A549 (cell line): Measurements from ENCODE around the gene EIF2B2. TPM values are rescaled to one million over a fixed set of nuclear protein-coding genes. Genes with fewer than 3 reads are reported as not detected.

ENCODE experiments used
- ATAC-seq, 2 experiments: fragments of 200-7000 bp in 1 of 2; fragments of >200 bp in 1 of 2; cut with Nextera tagmentation in 1 of 2; cut with Tn5 transposase in 1 of 2; 3 replicates each; pipeline versions ENCODE4 v1.8.0 to v1.9.1; 2018 to 2020; ENCODE audit warnings: mild to moderate bottlenecking in 1 of 2, moderate library complexity in 1 of 2
- CTCF ChIA-PET: fragments of 300-600 bp; sonication (Branson Sonifier 250); formaldehyde crosslinking; extraction: SDS; loops from one replicate; lab custom pipeline; 2021; ENCODE audit warnings: antibody characterized with exemption, inconsistent platforms; lab: Yijun Ruan, JAX
- POLR2A ChIA-PET: fragments of 350-600 bp; formaldehyde crosslinking; extraction: SDS; loops from one replicate; lab custom pipeline; 2021; ENCODE audit warnings: antibody characterized with exemption, inconsistent platforms; lab: Yijun Ruan, JAX
- DNase-seq, 2 experiments: peaks; one replicate each; pipeline versions ENCODE4 v3.0.0 to v3.0.0-alpha.2; 2011 to 2016; ENCODE audit warnings: low read depth in 1 of 2, low spot score in 1 of 2
- FAIRE-seq: peaks from 2 replicates; lab custom pipeline; 2011; peaks lifted over from hg19 to GRCh38; lab: Jason Lieb, UNC
- H3K27ac ChIP-seq, 2 experiments: fragments of >200 bp; sonication (Bioruptor Twin); formaldehyde crosslinking; 3 replicates each; pipeline ENCODE4 v1.5.1; 2016 to 2017
- H3K4me1 ChIP-seq: fragments of >200 bp; sonication (Bioruptor Twin); formaldehyde crosslinking; 3 replicates; pipeline ENCODE4 v1.6.1; 2016
- H3K4me2 ChIP-seq: fragments of >200 bp; sonication (Bioruptor Twin); formaldehyde crosslinking; 3 replicates; pipeline ENCODE4 v1.6.1; 2016
- H3K4me3 ChIP-seq: fragments of >200 bp; sonication (Bioruptor Twin); formaldehyde crosslinking; 3 replicates; pipeline ENCODE4 v1.5.1; 2016
- H3K9me3 ChIP-seq: fragments of >200 bp; sonication (Bioruptor Twin); formaldehyde crosslinking; 3 replicates; pipeline ENCODE4 v1.6.1; 2016
- BCL3 ChIP-seq: fragments of >200 bp; sonication (Bioruptor Twin); formaldehyde crosslinking; IDR thresholded peaks from 3 replicates; pipeline ENCODE4 v1.6.1; 2016
- CTCF ChIP-seq: fragments of >200 bp; sonication (Bioruptor Twin); formaldehyde crosslinking; IDR thresholded peaks from 3 replicates; pipeline ENCODE4 v1.5.1; 2016
- EHMT2 ChIP-seq: fragments of 200-600 bp; sonication (generic); IDR thresholded peaks from 2 replicates; pipeline ENCODE4 v1.6.1; 2016; ENCODE audit warnings: antibody characterized with exemption, low read depth, mild to moderate bottlenecking, moderate library complexity
- EP300 ChIP-seq, 2 experiments: fragments of >200 bp; sonication (Bioruptor Twin); formaldehyde crosslinking; IDR thresholded peaks; 2 replicates in 1 of 2; 3 replicates in 1 of 2; pipeline ENCODE4 v1.6.1; 2016 to 2017
- FOXS1 ChIP-seq: fragments of 250-450 bp; sonication (Bioruptor Pico); IDR thresholded peaks from 2 replicates; pipeline ENCODE4 v1.5.0; 2020; ENCODE audit warnings: mild to moderate bottlenecking, moderate library complexity
- HOXB5 ChIP-seq: fragments of 250-450 bp; sonication (Bioruptor Pico); IDR thresholded peaks from 2 replicates; pipeline ENCODE4 v1.5.0; 2020; ENCODE audit warnings: mild to moderate bottlenecking, moderate library complexity
- JUN ChIP-seq, 2 experiments: fragments of >200 bp; sonication (Bioruptor Twin); formaldehyde crosslinking; IDR thresholded peaks; 2 replicates in 1 of 2; 3 replicates in 1 of 2; pipeline ENCODE4 v1.6.1; 2016 to 2017
- NPAS2 ChIP-seq: fragments of 250-450 bp; sonication (Bioruptor Pico); IDR thresholded peaks from 2 replicates; pipeline ENCODE4 v1.8.0; 2022; ENCODE audit warnings: mild to moderate bottlenecking, moderate library complexity, borderline replicate concordance
- PHF8 ChIP-seq: fragments of 200-600 bp; sonication (generic); IDR thresholded peaks from 2 replicates; pipeline ENCODE4 v1.6.1; 2016; ENCODE audit warnings: low read depth, mild to moderate bottlenecking, antibody characterized with exemption, moderate library complexity, borderline replicate concordance
- POLR2AphosphoS2 ChIP-seq: conservative IDR thresholded peaks from 2 replicates; pipeline ENCODE4 v1.6.1; 2012; ENCODE audit warnings: low read length, improper control_type of control experiment, inconsistent platforms
- RFX5 ChIP-seq: fragments of 450-650 bp; IDR thresholded peaks from 2 replicates; pipeline ENCODE4 v1.7.1; 2014; ENCODE audit warnings: antibody characterized with exemption, mild to moderate bottlenecking, moderate library complexity
- SMC3 ChIP-seq: fragments of >200 bp; sonication (Bioruptor Twin); formaldehyde crosslinking; IDR thresholded peaks from 3 replicates; pipeline ENCODE4 v1.6.1; 2018; ENCODE audit warnings: inconsistent platforms
- TP53 ChIP-seq: fragments of 250-450 bp; sonication (Bioruptor Pico); IDR thresholded peaks from 2 replicates; pipeline ENCODE4 v1.5.0; 2021; ENCODE audit warnings: mild to moderate bottlenecking, moderate library complexity
- USF2 ChIP-seq: fragments of 450-650 bp; IDR thresholded peaks from 2 replicates; pipeline ENCODE4 v1.6.1; 2014; ENCODE audit warnings: antibody characterized with exemption
- WGBS: methylation state at CpG from one replicate; pipeline ENCODE4 v1.1.6; 2017; ENCODE audit errors: missing lambda C conversion rate; 5-methylcytosine and 5-hydroxymethylcytosine counted together
- polyA plus RNA-seq, 4 experiments: library from polyadenylated mRNA; depleted of rRNA in 3 of 4; stranded (reverse); fragments of >200 nt; fragmentation: RNase III in 1 of 4; extraction: RNeasy Plus Mini Kit Qiagen cat#74134 plus additional on column Dnase treatment in 1 of 4; gene quantifications; 2 replicates in 3 of 4; 3 replicates in 1 of 4; pipeline ENCODE4 v1.2.3, GENCODE V29; 2011 to 2017

EIF2B2 gene
- polyA plus RNA-seq, 2 of the 4 experiments (the other 2 are of a cell fraction): 88.4 to 116 TPM

GRCh38 chr14:75010472-75011093 lies 7.9 kb downstream of the EIF2B2 start:
- no peak for FAIRE-seq
- 93% methylated on average over 4 of the region's 4 CpGs for WGBS
- Histone ChIP-seq H3K4me1 (peaks cover 12% of the 10 kb centered on the region; the same call in 2 of the 3 replicates), H3K9me3 (no peaks in the 10 kb centered on the region), H3K4me3 (no peak overlapping the region), H3K4me2 (no peak overlapping the region), H3K27ac (no peak overlapping the region)
- POLR2A ChIA-PET: no interaction called here
- CTCF ChIA-PET: interaction anchor here (1.2 to 2.0 kb wide), 2 partner anchors 65 to 150 kb away, joined by 3 to 9 read pairs; no protein-coding TSS in a partner anchor
- no peak for DNase-seq
- ATAC-seq: no peak
- TF ChIP-seq CTCF (no peak), JUN (IDR thresholded peaks at IDR 0.05) (peak in 1 of 2 experiments; percentile 9; a peak in 1 of 5 replicates)

GRCh38 chr14:75011356-75011994 lies 8.8 kb downstream of the EIF2B2 start:
- DNase-seq (no peak), FAIRE-seq (no peak)
- CTCF ChIA-PET: interaction anchor here (2.0 kb wide), 1 partner anchor 66 kb away, joined by 9 read pairs; no protein-coding TSS in a partner anchor
- POLR2A ChIA-PET: no interaction called here
- Histone ChIP-seq H3K4me2 (no peak overlapping the region), H3K27ac (0 out of 6 replicates have a peak overlapping the region, but pooled peaks of 1 of the 2 experiments have one; percentile 8), H3K4me3 (no peak overlapping the region), H3K9me3 (no peaks in the 10 kb centered on the region)
- TF ChIP-seq SMC3 (no peak), JUN (IDR thresholded peaks at IDR 0.05) (0 out of 5 replicates have a peak, but pooled peaks of 1 of the 2 experiments have one; percentile 24)
- TF ChIP-seq, all 56 proteins: peak for 1
- H3K4me1 ChIP-seq: peaks cover 12% of the 10 kb centered on the region; the same call in 2 of the 3 replicates
- peak; percentile 54 to 55; a peak in 5 of 6 replicates for ATAC-seq
- WGBS: 58% methylated on average over 4 of the region's 4 CpGs

- H3K4me1 ChIP-seq: peaks cover 12% of the 10 kb centered on the region; the same call in 2 of the 3 replicates
- no peak overlapping the region for H3K4me3 ChIP-seq
- no peak overlapping the region for H3K4me2 ChIP-seq
- no peak for FAIRE-seq
- no peaks in the 10 kb centered on the region for H3K9me3 ChIP-seq
- ATAC-seq: no peak
- 95% methylated on average over 6 of the region's 6 CpGs for whole genome bisulfite sequencing
- no peak overlapping the region for H3K27ac ChIP-seq
- ChIA-PET CTCF (interaction anchor here (1.0 to 2.4 kb wide), 4 partner anchors 10 to 75 kb away, joined by 3 to 7 read pairs (median 4); no protein-coding TSS in a partner anchor), POLR2A (no interaction called here)
- DNase-seq: no peak
- no peak for TF ChIP-seq RFX5
These were observed 10.6 kb downstream of the EIF2B2 start for GRCh38 chr14:75013290-75013689.

GRCh38 chr14:75015496-75015895 lies 12.8 kb downstream of the EIF2B2 start:
- Histone ChIP-seq H3K27ac (no peak overlapping the region), H3K4me2 (no peak overlapping the region), H3K4me1 (peaks cover 12% of the 10 kb centered on the region; the same call in 2 of the 3 replicates), H3K9me3 (no peaks in the 10 kb centered on the region), H3K4me3 (no peak overlapping the region)
- ATAC-seq: no peak
- WGBS: 86% methylated on average over 5 of the region's 5 CpGs
- ChIA-PET POLR2A (no interaction called here), CTCF (interaction anchor here (0.9 to 1.2 kb wide), 2 partner anchors 66 to 73 kb away, joined by 3 read pairs; no protein-coding TSS in a partner anchor)
- TF ChIP-seq BCL3 (no peak), POLR2AphosphoS2 (no peak), USF2 (no peak), HOXB5 (CRISPR knock-in tag) (no peak), RFX5 (no peak), EP300 (IDR thresholded peaks at IDR 0.05) (no peak), PHF8 (no peak), NPAS2 (CRISPR knock-in tag) (no peak), TP53 (CRISPR knock-in tag) (no peak), FOXS1 (no peak), EHMT2 (no peak)
- no peak for DNase-seq
- no peak for FAIRE-seq
